ENCODE measurements around the gene FXR2. TPM values are rescaled to one million over a fixed set of nuclear protein-coding genes. Genes with fewer than 3 reads are reported as not detected.

Gene FXR2
- total and polyA plus RNA-seq, 9 of the 15 experiments (the other 6 are each of a cell fraction or from before 2014, with no cell fraction given), result 2.0 to 49.3 (median 24.5) TPM

GRCh38 chr17:7590743-7591142 lies 24.0 kb downstream of the FXR2 start:
- no TSS peak for BruUV-seq (replicated peaks)
- Histone ChIP-seq H3K27me3 (ENCODE audit: control insufficient read depth in 2 of 2, insufficient read depth in 2 of 2, low read length in 2 of 2) (no peaks in the 10 kb centered on the region), H3K4me3 (no peak overlapping the region), H3K9me1 (ENCODE audit: control insufficient read depth, insufficient read depth, low read length) (no peaks in the 10 kb centered on the region), H3K4me2 (ENCODE audit: insufficient read depth, low read length) (no peak overlapping the region), H4K20me1 (replicated peaks; ENCODE audit: control insufficient read depth, insufficient read depth, low read length) (no peaks in the 10 kb centered on the region), H3K36me3 (ENCODE audit: control insufficient read depth, insufficient read depth, low read length) (peaks cover 86% of the 10 kb centered on the region), H3K79me2 (ENCODE audit: control insufficient read depth, insufficient read depth, low read length) (peaks cover 33% of the 10 kb centered on the region), H3K9me3 (replicated peaks; ENCODE audit: control insufficient read depth, insufficient read depth, low read depth, low read length) (no peaks in the 10 kb centered on the region), H3K4me1 (replicated peaks in 1 of 2; ENCODE audit: control insufficient read depth in 2 of 2, insufficient read depth in 2 of 2, low read length in 2 of 2) (peaks cover 27 to 42% of the 10 kb centered on the region in 2 experiments), H2AFZ (ENCODE audit: low read depth, low read length) (no peak overlapping the region), H3K9ac (ENCODE audit: insufficient read depth in 1 of 2, low read depth in 2 of 2, low read length in 2 of 2) (0 out of 4 replicates have a peak overlapping the region, but pooled peaks of 1 of the 2 experiments have one; percentile 49), H3K27ac (ENCODE audit: extremely low read depth, low read depth, low read length) (no peak overlapping the region)
- ChIA-PET POLR2A (interaction anchor here (0.9 to 1.1 kb wide), 2 partner anchors 17 to 24 kb away, joined by 3 read pairs; partner anchors contain the start of gene FXR2), CTCF (ENCODE audit: low intra/inter-chr PET ratio) (no interaction called here)
- no peak for TF ChIP-seq RBM15 (IDR thresholded peaks at IDR 0.05; ENCODE audit: insufficient read depth, low read length)
- TF ChIP-seq IFI16 (CRISPR knock-in tag; IDR thresholded peaks at IDR 0.05), result no peak
- TF ChIP-seq EWSR1 (IDR thresholded peaks at IDR 0.05; ENCODE audit: borderline replicate concordance, low read depth, partially characterized antibody), result no peak
- no peak for TF ChIP-seq E2F1 (CRISPR knock-in tag; IDR thresholded peaks at IDR 0.05)
- no peak for TF ChIP-seq NFXL1 (CRISPR knock-in tag; IDR thresholded peaks at IDR 0.05)
- TF ChIP-seq ZNF589 (CRISPR knock-in tag; IDR thresholded peaks at IDR 0.05; ENCODE audit: low read depth), result no peak
- TF ChIP-seq POLR2G (IDR thresholded peaks at IDR 0.05; ENCODE audit: low read depth, low read length), result peak; percentile 60
- 0 out of 2 replicates have a peak, but pooled peaks have one; percentile 8 for TF ChIP-seq ZBTB7A (IDR thresholded peaks at IDR 0.05; ENCODE audit: borderline replicate concordance, control insufficient read depth, low read depth, low read length)
- TF ChIP-seq ZNF717 (CRISPR knock-in tag; IDR thresholded peaks at IDR 0.05), result no peak
- TF ChIP-seq ZNF384 (IDR thresholded peaks at IDR 0.05; ENCODE audit: low read depth, low read length), result no peak
- TF ChIP-seq ZNF57 (CRISPR knock-in tag; IDR thresholded peaks at IDR 0.05), result no peak
- no peak for TF ChIP-seq SMAD4 (CRISPR knock-in tag; conservative IDR thresholded peaks at IDR 0.05)
- TF ChIP-seq ZNF609 (CRISPR knock-in tag; IDR thresholded peaks at IDR 0.05; ENCODE audit: borderline replicate concordance), result no peak
- 86% methylated on average over 1 of the region's 4 CpGs for WGBS (ENCODE audit: insufficient coverage, low coverage, missing lambda C conversion rate)
- DNase-seq (ENCODE audit: extremely low read depth in 1 of 4, low spot score in 3 of 4), result no peak
- FAIRE-seq, result no peak
- no peak for ATAC-seq
- intact Hi-C loops (cut with micrococcal nuclease) (no loop called here), in situ Hi-C loops (cut with MboI) (no loop called here)

All from K562 (cell line).